Activated B cell treated with CpG ODN at 0.5 μM for 24 hours (primary cell): Measurements from ENCODE around the gene SMG1. TPM values are rescaled to one million over a fixed set of nuclear protein-coding genes. Genes with fewer than 3 reads are reported as not detected.

Experiments used
- ATAC-seq: fragments of 200-7000 bp; cut with Tn5 transposase; one replicate; pipeline ENCODE4 v1.10.0; 2021; ENCODE audit warnings: low read depth, mild to moderate bottlenecking, moderate library complexity
- CTCF ChIA-PET: fragments of 350-600 bp; sonication (Branson Sonifier 250); formaldehyde crosslinking; loops from one replicate; lab custom pipeline; 2021; ENCODE audit warnings: antibody characterized with exemption; lab: Charles Lee
- POLR2A ChIA-PET: fragments of 350-600 bp; sonication (Branson Sonifier 250); formaldehyde crosslinking; loops from one replicate; lab custom pipeline; 2021; ENCODE audit warnings: antibody characterized with exemption; lab: Charles Lee
- DNase-seq: peaks from one replicate; pipeline ENCODE4 v3.0.0; 2022
- H3K27ac Mint-ChIP-seq: one replicate; pipeline ENCODE4 v1.8.0; 2020; ENCODE audit warnings: mixed read lengths
- H3K27me3 Mint-ChIP-seq: one replicate; pipeline ENCODE4 v1.8.0; 2021; ENCODE audit warnings: mixed read lengths
- H3K36me3 Mint-ChIP-seq: one replicate; pipeline ENCODE4 v1.8.0; 2021; ENCODE audit warnings: low read depth, mixed read lengths
- H3K4me1 Mint-ChIP-seq: one replicate; pipeline ENCODE4 v1.8.0; 2021; ENCODE audit warnings: mixed read lengths
- H3K4me3 Mint-ChIP-seq: one replicate; pipeline ENCODE4 v1.8.0; 2020; ENCODE audit warnings: mild to moderate bottlenecking, mixed read lengths
- H3K9me3 Mint-ChIP-seq: one replicate; pipeline ENCODE4 v1.8.0; 2020; ENCODE audit warnings: mixed read lengths
- CTCF ChIP-seq: fragments of 200-600 bp; IDR thresholded peaks from one replicate; pipeline ENCODE4 v1.8.0; 2022; ENCODE audit warnings: antibody characterized with exemption, mild to moderate bottlenecking
- intact Hi-C: fragments of 100-400 bp; cut with micrococcal nuclease; formaldehyde crosslinking; loops from one replicate; pipeline ENCODE4 v1.15.1; 2024
- total RNA-seq: library from RNA; stranded (reverse); gene quantifications from 2 replicates; pipeline ENCODE4 v1.2.3, GENCODE V29; 2022

SMG1 gene
- total RNA-seq, 1 donor from 2014 or later: 215 TPM

GRCh38 chr16:18811925-18812324, 114.3 kb downstream of the SMG1 start:
- Mint-ChIP-seq H3K4me3 (no peak overlapping the region), H3K9me3 (no peaks in the 10 kb centered on the region), H3K27ac (no peak overlapping the region), H3K27me3 (no peaks in the 10 kb centered on the region), H3K36me3 (peaks cover 79% of the 10 kb centered on the region), H3K4me1 (no peaks in the 10 kb centered on the region)
- DNase-seq (no peak), ATAC-seq (no peak)
- intact Hi-C loops: no loop called here
- TF ChIP-seq CTCF: no peak
- POLR2A ChIA-PET: no interaction called here
- CTCF ChIA-PET: no interaction called here

GRCh38 chr16:18809165-18809564, 117.0 kb downstream of the SMG1 start:
- CTCF ChIA-PET: interaction anchor here (2.0 kb wide), 1 partner anchor 8 kb away, joined by 6 read pairs; the partner anchor contains the start of gene ARL6IP1
- DNase-seq (no peak), ATAC-seq (no peak)
- Mint-ChIP-seq H3K27me3 (no peaks in the 10 kb centered on the region), H3K36me3 (peaks cover 64% of the 10 kb centered on the region), H3K4me1 (peaks cover 1% of the 10 kb centered on the region), H3K4me3 (no peak overlapping the region), H3K27ac (no peak overlapping the region), H3K9me3 (no peaks in the 10 kb centered on the region)
- intact Hi-C loops: loop anchor here (10.0 kb wide), 1 partner anchor 46 kb away; no protein-coding TSS in a partner anchor
- POLR2A ChIA-PET: interaction anchor here (0.7 kb wide), 1 partner anchor 1431 kb away, joined by 5 read pairs; no protein-coding TSS in a partner anchor
- no peak for TF ChIP-seq CTCF

GRCh38 chr16:18805257-18805773, 120.9 kb downstream of the SMG1 start:
- intact Hi-C loops: loop anchor here (10.0 kb wide), 1 partner anchor 49 kb away; no protein-coding TSS in a partner anchor

GRCh38 chr16:18804540-18804939, 121.7 kb downstream of the SMG1 start:
- CTCF ChIA-PET: interaction anchor here (1.7 to 3.4 kb wide), 2 partner anchors 14 to 163 kb away, joined by 4 to 31 read pairs; partner anchors contain the start of gene RPS15A
- no peaks in the 10 kb centered on the region for H3K9me3 Mint-ChIP-seq
- DNase-seq (no peak), ATAC-seq (no peak)
- H3K36me3 Mint-ChIP-seq: peaks cover 42% of the 10 kb centered on the region
- no peak overlapping the region for H3K4me3 Mint-ChIP-seq
- intact Hi-C loops: loop anchor here (10.0 kb wide), 1 partner anchor 50 kb away; no protein-coding TSS in a partner anchor
- H3K4me1 Mint-ChIP-seq: peaks cover 30% of the 10 kb centered on the region
- peak overlapping the region; percentile 5 for H3K27ac Mint-ChIP-seq
- POLR2A ChIA-PET: interaction anchor here (0.9 to 1.4 kb wide), 3 partner anchors 13 to 18 kb away, joined by 3 to 4 read pairs (median 3); partner anchors contain the start of gene RPS15A
- TF ChIP-seq CTCF: no peak
- no peaks in the 10 kb centered on the region for H3K27me3 Mint-ChIP-seq

More at GRCh38 chr16:18805257-18805773, 120.9 kb downstream of the SMG1 start:
- H3K4me3 Mint-ChIP-seq: no peak overlapping the region
- TF ChIP-seq CTCF: no peak
- no peaks in the 10 kb centered on the region for H3K9me3 Mint-ChIP-seq
- peaks cover 50% of the 10 kb centered on the region for H3K36me3 Mint-ChIP-seq
- ChIA-PET POLR2A (no interaction called here), CTCF (interaction anchor here (1.7 kb wide), 1 partner anchor 162 kb away, joined by 4 read pairs; no protein-coding TSS in a partner anchor)
- ATAC-seq (no peak), DNase-seq (no peak)
- peaks cover 22% of the 10 kb centered on the region for H3K4me1 Mint-ChIP-seq
- no peaks in the 10 kb centered on the region for H3K27me3 Mint-ChIP-seq
- H3K27ac Mint-ChIP-seq: no peak overlapping the region
